HUES48 (cell line): Measurements from ENCODE around the gene IARS2.

ENCODE experiments used
- H3K27ac ChIP-seq: one replicate; pipeline ENCODE4 v1.7.0; 2013; ENCODE audit warnings: low read depth, low read length, inconsistent platforms
- H3K27me3 ChIP-seq: 2 replicates; pipeline ENCODE4 v1.6.1; 2013; ENCODE audit warnings: mild to moderate bottlenecking, low read length; ENCODE audit not compliant: control insufficient read depth, insufficient read depth
- H3K36me3 ChIP-seq: 2 replicates; pipeline ENCODE4 v1.6.1; 2013; ENCODE audit warnings: low read length; ENCODE audit not compliant: control insufficient read depth, insufficient read depth
- H3K4me1 ChIP-seq: 2 replicates; pipeline ENCODE4 v1.6.1; 2013; ENCODE audit warnings: mild to moderate bottlenecking, low read length; ENCODE audit not compliant: control insufficient read depth, insufficient read depth
- H3K4me3 ChIP-seq: 2 replicates; pipeline ENCODE4 v1.5.1; 2013; ENCODE audit warnings: mild to moderate bottlenecking, low read depth, low read length
- H3K9ac ChIP-seq: 2 replicates; pipeline ENCODE4 v1.6.1; 2013; ENCODE audit warnings: mild to moderate bottlenecking, low read depth, low read length, moderate library complexity
- H3K9me3 ChIP-seq: 2 replicates; pipeline ENCODE4 v1.6.1; 2013; ENCODE audit warnings: low read length; ENCODE audit not compliant: control insufficient read depth, insufficient read depth

The IARS2 gene

DNA sequence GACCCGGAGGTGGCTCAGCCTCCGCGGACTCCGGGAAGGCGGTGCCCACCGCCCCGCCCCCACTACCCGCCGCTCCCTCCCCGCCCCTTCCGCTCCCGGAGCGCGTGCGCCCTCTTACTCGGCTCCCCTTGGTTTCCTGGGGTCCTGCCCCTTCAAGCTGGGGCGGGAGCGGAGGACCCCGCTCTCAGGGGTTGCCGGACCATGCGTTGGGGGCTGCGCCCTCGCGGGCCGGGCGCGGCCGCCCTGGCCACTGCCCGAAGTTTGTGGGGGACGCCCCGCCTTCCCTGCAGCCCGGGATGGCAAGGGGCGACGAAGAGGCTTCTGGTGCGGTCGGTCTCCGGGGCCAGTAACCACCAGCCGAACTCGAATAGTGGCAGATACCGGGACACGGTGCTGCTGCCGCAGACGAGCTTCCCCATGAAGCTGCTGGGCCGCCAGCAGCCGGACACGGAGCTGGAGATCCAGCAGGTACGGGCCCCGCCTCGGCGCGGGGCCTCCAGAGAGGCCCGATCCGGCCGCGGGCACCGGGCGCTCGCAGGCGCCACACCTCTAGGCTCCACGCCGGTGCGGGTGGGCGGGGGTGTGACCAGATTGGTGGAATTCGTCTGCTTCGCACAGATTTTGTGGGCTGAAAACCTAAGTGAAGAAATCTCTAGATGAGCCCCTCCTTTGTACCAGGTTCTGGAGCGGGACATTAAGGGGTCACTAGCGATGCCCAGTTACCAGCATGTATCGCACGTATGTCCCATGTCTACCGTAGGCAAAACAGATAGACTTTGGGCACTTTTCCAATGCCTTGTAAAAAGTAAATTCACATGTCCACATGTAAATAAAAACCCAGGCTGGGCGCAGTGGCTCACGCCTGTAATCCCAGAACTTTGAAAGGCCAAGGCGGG is at the start of gene IARS2:
IARS2 (plus strand) TSS at position 117 of the 896 bp plus-strand sequence; CDS start at position 202, 85 bp downstream.
- Histone ChIP-seq H3K27ac (peak within 1 kb of the TSS; percentile 88), H3K36me3 (peaks cover 32% of the 10 kb centered on the region), H3K9me3 (no peaks in the 10 kb centered on the region), H3K27me3 (no peaks in the 10 kb centered on the region), H3K4me3 (peak within 1 kb of the TSS; percentile 98), H3K4me1 (0 out of 2 replicates have a peak, but pooled peaks cover 3% of the 10 kb centered on the region), H3K9ac (peak within 1 kb of the TSS; percentile 78)

DNA sequence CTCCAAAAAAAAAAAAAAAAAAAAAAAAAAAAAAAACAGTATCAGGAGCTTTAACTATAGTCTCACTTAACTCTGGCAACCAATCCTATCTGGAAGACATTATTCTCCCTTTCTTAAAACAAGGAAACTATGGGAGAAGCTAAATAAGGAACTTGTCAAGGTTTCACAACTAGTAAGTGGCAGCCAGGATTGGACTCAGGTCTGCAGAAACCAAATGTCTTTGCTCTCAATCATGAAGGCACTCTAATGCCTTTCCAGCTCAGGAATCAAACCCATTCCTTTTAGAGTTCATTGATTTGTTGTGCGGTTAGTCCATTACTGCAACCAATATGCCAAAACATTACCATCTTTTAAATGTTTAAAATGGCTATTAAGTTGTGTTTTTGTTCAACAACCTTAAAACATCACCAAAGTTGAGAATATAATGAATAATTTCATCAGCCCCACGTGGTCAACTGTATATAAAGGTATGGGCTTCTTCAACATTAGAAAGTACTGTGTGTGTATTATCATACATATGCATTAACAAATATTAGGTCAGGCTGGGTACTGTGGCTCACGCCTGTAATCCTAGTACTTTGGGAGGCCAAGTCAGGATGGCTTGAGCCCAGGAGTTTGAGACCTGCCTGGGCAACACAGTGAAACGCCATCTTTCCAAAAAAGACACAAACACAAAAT is 49.1 kb upstream of the IARS2 start:
- Histone ChIP-seq H3K9ac (no peak overlapping the region), H3K9me3 (no peaks in the 10 kb centered on the region), H3K36me3 (peaks cover 12% of the 10 kb centered on the region), H3K4me3 (peak overlapping the region; percentile 93), H3K27me3 (no peaks in the 10 kb centered on the region), H3K4me1 (no peaks in the 10 kb centered on the region), H3K27ac (no peak overlapping the region)

DNA sequence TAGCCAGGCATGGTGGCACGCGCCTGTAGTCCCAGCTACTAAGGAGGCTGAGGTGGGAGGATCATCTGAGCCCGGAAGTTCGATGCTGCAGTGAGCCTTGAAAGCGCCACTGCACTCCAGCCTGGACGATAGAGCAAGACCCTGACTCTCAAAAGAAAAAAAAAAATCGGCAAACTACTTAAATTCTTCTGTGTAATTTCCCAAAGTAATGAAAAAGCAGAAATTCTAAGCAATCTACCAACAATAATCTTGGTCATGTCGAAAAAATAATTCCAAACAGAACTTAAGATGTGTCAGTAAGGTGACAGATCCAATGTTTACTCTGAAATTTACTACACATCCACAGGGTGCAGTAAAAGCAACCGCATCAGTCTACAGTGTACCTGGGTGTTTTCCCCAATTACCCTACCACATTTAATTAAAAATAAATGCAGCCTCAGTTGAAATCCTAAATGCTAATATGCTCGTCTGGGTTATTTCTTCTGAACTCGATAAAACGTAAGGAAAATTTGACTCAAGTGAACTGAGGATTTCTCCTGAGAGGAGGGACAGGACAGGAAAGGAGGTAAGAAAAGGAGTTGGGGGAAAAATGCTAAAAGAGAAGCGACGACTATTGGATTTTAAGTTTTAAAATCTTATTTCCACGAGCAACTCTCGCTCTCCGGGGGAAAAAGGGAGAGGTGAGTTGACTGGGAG is 48.4 kb upstream of the IARS2 start:
- Histone ChIP-seq H3K27me3 (no peaks in the 10 kb centered on the region), H3K4me3 (peak overlapping the region; percentile 93), H3K36me3 (peaks cover 6% of the 10 kb centered on the region; the same call in 1 of the 2 replicates), H3K9me3 (no peaks in the 10 kb centered on the region), H3K4me1 (no peaks in the 10 kb centered on the region), H3K9ac (peak overlapping the region; percentile 80), H3K27ac (peak overlapping the region; percentile 83)

DNA sequence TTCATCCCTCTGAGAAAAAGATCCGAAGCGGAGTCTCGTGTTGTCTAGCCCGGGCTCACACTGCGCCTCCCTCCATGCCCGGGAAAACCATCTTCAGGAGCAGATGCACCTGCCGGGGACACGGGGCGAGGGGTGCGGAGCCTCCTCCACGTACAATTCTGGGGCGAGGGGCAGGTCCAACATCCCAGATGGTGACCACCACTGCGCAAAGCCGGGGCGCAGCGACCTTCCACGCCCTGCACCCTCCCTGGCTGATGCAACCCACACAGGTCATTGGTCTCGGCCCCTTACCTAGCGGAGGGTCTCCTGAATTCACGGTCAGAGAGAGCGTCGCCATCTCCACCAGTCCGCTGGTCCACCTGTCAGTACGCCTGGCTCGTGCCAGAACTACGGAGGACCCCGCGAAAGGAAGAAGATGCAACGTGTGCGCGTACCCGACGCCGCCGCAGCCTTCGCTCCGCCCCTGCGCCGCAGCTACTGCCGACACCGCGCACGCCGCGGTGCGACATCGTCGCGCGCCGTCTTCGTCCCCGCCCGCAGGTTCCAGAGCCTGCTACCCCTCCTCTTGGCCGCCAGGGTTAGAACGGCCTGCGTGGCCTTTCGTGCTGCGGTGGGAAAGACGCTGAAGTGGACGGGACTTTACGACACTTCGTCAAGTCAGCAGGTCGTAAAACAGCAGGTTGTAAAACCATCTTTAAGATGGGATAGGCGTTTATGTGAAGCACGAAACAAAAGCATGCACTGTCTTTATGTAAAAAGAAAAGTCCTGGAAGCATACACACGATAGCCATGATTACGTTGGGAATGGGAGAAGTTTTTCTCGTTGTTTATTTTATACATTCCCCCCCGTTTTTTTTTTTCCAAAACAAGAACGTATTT is 47.6 kb upstream of the IARS2 start, which contains the start of gene EPRS1:
EPRS1 (minus strand) TSS at position 454 of the 879 bp plus-strand sequence; CDS start at position 337, 117 bp downstream.
- Histone ChIP-seq H3K36me3 (peaks cover 6% of the 10 kb centered on the region; the same call in 1 of the 2 replicates), H3K4me3 (peak within 1 kb of the TSS; percentile 93), H3K27ac (peak within 1 kb of the TSS; percentile 83), H3K9ac (peak within 1 kb of the TSS; percentile 80), H3K4me1 (no peaks in the 10 kb centered on the region), H3K9me3 (no peaks in the 10 kb centered on the region), H3K27me3 (no peaks in the 10 kb centered on the region)

DNA sequence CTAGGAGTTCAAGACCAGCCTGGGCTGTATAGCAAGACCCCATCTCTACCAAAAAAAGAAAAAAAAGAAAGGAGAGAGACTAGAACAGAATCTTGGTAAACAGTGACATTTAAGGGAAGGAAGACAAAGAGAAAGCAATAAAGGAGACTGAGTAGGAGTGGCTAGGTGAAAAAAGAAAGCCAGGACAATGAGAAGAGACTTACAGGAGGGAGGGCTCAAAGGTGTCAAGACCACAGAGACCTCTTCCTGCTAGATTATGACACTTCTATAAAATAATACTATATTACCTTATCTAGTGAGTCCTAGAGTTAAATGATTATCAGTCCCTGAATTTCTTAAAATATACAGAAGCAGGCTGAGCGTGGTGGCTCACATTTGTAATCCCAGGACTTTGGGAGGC is 37.6 kb upstream of the IARS2 start:
- no peaks in the 10 kb centered on the region for H3K27me3 ChIP-seq
- peaks cover 8% of the 10 kb centered on the region for H3K4me1 ChIP-seq
- H3K36me3 ChIP-seq, result peaks cover 16% of the 10 kb centered on the region
- H3K27ac ChIP-seq, result no peak overlapping the region
- no peak overlapping the region for H3K9ac ChIP-seq
- no peaks in the 10 kb centered on the region for H3K9me3 ChIP-seq
- no peak overlapping the region for H3K4me3 ChIP-seq

DNA sequence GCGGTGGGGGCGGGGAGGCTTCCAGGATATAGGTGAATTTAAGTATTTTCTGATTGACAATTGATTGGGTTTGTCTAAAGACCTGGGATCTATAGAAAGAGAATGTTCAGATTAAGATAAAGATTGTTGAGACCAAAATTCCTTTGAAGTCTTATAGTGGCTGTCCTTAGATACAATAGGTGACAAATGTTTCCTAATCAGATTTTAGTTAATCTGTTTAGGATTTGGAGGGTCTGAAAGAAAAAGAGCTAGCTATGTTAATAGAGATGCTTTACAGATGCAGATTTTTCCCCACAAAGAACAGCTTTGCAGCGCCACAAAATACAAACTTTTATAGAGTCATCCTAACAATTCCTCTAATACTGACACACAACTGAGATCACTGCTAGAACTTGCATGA is 33.1 kb upstream of the IARS2 start:
- Histone ChIP-seq H3K9ac (no peak overlapping the region), H3K27me3 (no peaks in the 10 kb centered on the region), H3K4me3 (0 out of 2 replicates have a peak overlapping the region, but pooled peaks have one; percentile 2), H3K4me1 (peaks cover 8% of the 10 kb centered on the region), H3K9me3 (no peaks in the 10 kb centered on the region), H3K27ac (peak overlapping the region; percentile 28), H3K36me3 (peaks cover 24% of the 10 kb centered on the region)

DNA sequence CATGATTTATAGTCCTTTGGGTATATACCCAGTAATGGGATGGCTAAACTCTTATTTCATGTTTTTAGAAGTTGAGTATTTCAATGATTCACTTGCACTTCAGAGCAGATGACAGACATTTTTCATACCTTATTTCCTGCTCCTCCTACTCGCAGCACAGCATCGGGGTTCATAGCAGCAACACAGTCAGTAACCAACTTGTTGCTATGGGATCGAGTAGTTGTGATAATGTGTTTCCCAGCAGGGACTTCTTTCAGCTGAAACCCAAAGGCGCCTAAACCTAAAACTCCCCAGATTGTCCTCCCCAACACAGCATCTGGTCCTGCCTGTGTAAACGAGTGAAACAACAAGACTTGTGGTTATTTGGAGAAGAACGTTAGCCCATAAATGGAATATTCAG is 31.3 kb upstream of the IARS2 start:
- Histone ChIP-seq H3K27me3 (no peaks in the 10 kb centered on the region), H3K4me1 (peaks cover 8% of the 10 kb centered on the region), H3K9ac (no peak overlapping the region), H3K9me3 (no peaks in the 10 kb centered on the region), H3K27ac (no peak overlapping the region), H3K36me3 (peaks cover 41% of the 10 kb centered on the region), H3K4me3 (no peak overlapping the region)

DNA sequence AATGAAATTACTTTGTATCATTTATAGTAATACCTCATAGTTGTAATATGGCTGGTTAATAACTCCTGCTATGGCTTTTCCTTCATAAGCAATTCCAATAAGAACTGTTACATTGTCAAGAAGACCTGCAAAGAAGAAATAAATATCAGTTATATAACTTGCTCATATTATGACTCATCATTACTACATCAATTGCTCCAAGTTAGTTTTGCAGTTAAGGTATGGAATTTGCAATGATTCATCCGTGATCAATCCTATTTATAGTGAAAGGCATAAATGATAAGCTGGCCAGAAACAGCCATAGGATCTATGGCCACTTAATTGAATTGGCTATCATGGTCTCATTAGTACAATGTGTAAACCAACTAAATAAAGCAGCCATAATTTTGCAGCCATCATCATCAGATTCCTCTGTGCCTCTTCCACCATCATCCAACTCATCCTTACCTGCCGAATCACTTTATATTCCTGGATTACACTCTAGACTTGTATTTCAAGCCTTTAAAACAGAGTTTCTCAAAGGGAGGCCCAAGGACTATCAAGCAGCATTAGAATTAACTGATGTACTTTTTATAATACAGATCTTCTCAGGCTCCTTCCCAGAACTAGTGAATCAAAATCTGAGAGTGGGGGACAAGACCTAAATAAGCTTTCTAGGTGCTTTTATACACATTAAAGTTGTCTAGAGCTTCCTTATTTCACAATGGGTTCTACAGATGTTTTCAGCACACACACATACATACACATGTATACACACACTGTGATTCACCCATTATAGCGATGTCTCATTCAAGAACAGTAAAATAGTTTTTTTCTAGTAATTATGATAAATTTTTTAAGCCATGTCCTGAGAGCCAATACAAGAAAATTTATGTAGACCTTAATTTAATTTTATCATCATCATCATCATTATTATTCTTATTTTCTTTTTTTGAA is 26.4 kb upstream of the IARS2 start:
- no peaks in the 10 kb centered on the region for H3K27me3 ChIP-seq
- H3K9me3 ChIP-seq, result no peaks in the 10 kb centered on the region
- no peak overlapping the region for H3K27ac ChIP-seq
- peaks cover 43% of the 10 kb centered on the region for H3K36me3 ChIP-seq
- H3K9ac ChIP-seq, result no peak overlapping the region
- H3K4me3 ChIP-seq, result no peak overlapping the region
- H3K4me1 ChIP-seq, result no peaks in the 10 kb centered on the region

DNA sequence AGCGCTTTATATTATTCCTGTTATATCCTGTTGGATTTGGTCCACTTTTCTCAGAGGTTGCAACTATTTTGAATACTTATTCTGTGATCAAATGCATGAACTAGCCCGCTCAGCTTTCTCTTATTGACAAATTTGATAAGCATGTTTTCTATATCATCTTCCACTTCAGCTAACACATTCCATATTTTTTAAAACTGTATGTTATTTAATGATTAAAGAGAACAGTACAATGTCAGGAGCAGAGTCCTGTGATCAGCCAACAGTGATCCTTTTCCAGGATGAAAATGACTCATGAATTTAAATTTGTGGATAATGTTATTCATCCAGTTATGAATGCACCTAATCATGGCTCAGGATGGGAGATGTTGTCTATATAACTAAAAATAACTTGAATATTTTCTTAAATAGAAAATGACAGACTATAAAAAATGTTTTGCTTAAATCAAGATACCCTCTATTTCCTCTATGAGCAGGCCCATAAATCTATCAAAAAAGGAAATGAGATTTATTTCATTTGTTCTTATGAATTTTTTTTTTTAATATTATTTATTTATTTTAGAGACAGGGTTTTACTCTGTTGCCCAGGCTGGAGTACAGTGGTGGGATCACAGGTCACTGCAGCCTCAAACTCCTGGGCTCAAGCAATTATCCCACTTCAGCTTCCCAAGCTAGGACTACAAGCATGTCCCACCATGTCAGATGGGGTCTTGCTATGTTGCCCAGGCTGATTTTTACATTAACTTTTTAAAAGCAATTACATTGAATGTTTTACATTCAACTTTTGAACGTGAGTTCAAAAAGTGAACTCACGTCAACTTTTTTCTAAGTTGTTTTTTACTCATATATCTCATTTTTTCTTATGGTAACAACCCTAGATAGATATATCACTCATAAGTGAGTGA is 16.8 kb upstream of the IARS2 start:
- Histone ChIP-seq H3K9me3 (no peaks in the 10 kb centered on the region), H3K36me3 (peaks cover 14% of the 10 kb centered on the region), H3K4me3 (no peak overlapping the region), H3K4me1 (no peaks in the 10 kb centered on the region), H3K27me3 (no peaks in the 10 kb centered on the region), H3K27ac (no peak overlapping the region), H3K9ac (no peak overlapping the region)
